8988T (cell line): ENCODE data around the gene EPB41L4A.

Experiments
- DNase-seq: peaks from one replicate; pipeline ENCODE4 v3.0.0; 2011

Gene EPB41L4A

GRCh38 chr5:112202694-112203093 is 216.4 kb downstream of the EPB41L4A start:
- DNase-seq = no peak

GRCh38 chr5:112201141-112201540 is 217.9 kb downstream of the EPB41L4A start:
- DNase-seq = no peak

GRCh38 chr5:112200131-112200530 is 218.9 kb downstream of the EPB41L4A start:
- DNase-seq = no peak

GRCh38 chr5:112196584-112196983 is 222.5 kb downstream of the EPB41L4A start:
- no peak for DNase-seq

- no peak for DNase-seq
Observed at GRCh38 chr5:112195924-112196323, 223.2 kb downstream of the EPB41L4A start.

- no peak for DNase-seq
Observed at GRCh38 chr5:112192866-112193265, 226.2 kb downstream of the EPB41L4A start.

- no peak for DNase-seq
Observed at GRCh38 chr5:112192072-112192471, 227.0 kb downstream of the EPB41L4A start.

- DNase-seq = no peak
Observed at GRCh38 chr5:112189391-112189790, 229.7 kb downstream of the EPB41L4A start.

- no peak for DNase-seq
Observed at GRCh38 chr5:112186401-112186990, 232.6 kb downstream of the EPB41L4A start.

- DNase-seq = no peak
Observed at GRCh38 chr5:112183874-112184273, 235.2 kb downstream of the EPB41L4A start.

- no peak for DNase-seq
Observed at GRCh38 chr5:112183103-112183711, 235.9 kb downstream of the EPB41L4A start.

- no peak for DNase-seq
Observed at GRCh38 chr5:112179290-112179689, 239.8 kb downstream of the EPB41L4A start.

GRCh38 chr5:112174959-112175594 is 244.0 kb downstream of the EPB41L4A start:
- no peak for DNase-seq

GRCh38 chr5:112165897-112166737 is 253.0 kb downstream of the EPB41L4A start:
- no peak for DNase-seq

- DNase-seq = no peak
Observed at GRCh38 chr5:112165399-112165798, 253.7 kb downstream of the EPB41L4A start.

- no peak for DNase-seq
Observed at GRCh38 chr5:112163435-112163834, 255.6 kb downstream of the EPB41L4A start.

GRCh38 chr5:112161392-112161748 is 257.7 kb downstream of the EPB41L4A start:
- DNase-seq = no peak

- peak; percentile 50 for DNase-seq
Observed at GRCh38 chr5:112160652-112161391, 258.3 kb downstream of the EPB41L4A start.

GRCh38 chr5:112159435-112159834 is 259.6 kb downstream of the EPB41L4A start:
- DNase-seq = no peak

GRCh38 chr5:112156211-112156610 is 262.9 kb downstream of the EPB41L4A start:
- DNase-seq = no peak

GRCh38 chr5:112154940-112155686 is 264.0 kb downstream of the EPB41L4A start:
- DNase-seq = no peak

GRCh38 chr5:112149727-112150126 is 269.4 kb downstream of the EPB41L4A start:
- DNase-seq = no peak
